Left hindlimb (tissue), 1 donor: ENCODE measurements around the gene GOLGA1.
"Not testable (repeated sequence)": the region's sequence is repeated elsewhere in the genome, so short reads cannot be mapped to it uniquely, and the experiment has no call there.

ENCODE experiments used
- DNase-seq: peaks from one replicate; pipeline ENCODE4 v3.0.0-alpha.2; 2018

GOLGA1 gene, protein sequence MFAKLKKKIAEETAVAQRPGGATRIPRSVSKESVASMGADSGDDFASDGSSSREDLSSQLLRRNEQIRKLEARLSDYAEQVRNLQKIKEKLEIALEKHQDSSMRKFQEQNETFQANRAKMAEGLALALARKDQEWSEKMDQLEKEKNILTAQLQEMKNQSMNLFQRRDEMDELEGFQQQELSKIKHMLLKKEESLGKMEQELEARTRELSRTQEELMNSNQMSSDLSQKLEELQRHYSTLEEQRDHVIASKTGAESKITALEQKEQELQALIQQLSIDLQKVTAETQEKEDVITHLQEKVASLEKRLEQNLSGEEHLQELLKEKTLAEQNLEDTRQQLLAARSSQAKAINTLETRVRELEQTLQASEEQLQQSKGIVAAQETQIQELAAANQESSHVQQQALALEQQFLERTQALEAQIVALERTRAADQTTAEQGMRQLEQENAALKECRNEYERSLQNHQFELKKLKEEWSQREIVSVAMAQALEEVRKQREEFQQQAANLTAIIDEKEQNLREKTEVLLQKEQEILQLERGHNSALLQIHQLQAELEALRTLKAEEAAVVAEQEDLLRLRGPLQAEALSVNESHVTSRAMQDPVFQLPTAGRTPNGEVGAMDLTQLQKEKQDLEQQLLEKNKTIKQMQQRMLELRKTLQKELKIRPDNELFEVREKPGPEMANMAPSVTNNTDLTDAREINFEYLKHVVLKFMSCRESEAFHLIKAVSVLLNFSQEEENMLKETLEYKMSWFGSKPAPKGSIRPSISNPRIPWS

DNA sequence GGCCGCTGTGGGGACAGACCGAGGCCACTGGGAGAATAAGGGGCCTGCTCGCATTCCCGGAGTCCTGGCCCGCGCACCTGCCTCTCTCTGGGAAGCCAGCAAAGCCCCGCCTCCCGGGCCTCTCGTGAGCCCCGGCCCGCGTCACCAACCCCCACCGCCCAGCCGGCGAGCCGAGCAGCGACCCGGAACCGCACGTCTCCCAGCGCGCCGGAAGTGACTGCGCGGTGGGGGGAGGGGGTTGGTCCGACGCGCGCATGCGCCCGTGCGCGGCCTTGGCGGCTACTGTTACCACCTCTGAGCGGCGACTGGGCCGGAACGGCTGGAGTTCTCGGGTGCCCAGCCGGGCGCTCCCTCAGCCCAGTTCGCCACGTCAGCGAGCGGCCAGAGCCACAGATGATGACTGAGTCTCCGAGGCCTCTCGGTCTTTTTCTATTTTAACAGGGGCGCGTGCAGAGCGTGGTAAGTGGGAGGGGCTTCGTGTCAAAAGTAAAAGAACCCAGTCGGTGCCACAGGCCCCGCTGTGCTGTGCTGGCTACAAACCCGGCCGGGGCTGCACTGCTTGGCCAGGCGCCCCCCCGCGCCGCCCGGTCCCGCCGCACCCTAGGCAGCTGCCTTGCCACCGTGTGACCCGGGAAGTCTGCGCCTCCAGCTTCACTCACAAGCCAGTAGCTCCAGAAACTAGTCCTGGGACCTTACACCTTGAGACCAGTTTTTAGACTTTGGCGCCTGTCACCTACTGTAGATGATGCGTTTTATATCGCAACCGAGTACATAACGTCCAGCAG is at the start of gene GOLGA1:
GOLGA1 (minus strand) TSS at position 190 of the 785 bp plus-strand sequence. CDS start 2,372 bp downstream, outside the sequence.
- peak; percentile 98 for DNase-seq

DNA sequence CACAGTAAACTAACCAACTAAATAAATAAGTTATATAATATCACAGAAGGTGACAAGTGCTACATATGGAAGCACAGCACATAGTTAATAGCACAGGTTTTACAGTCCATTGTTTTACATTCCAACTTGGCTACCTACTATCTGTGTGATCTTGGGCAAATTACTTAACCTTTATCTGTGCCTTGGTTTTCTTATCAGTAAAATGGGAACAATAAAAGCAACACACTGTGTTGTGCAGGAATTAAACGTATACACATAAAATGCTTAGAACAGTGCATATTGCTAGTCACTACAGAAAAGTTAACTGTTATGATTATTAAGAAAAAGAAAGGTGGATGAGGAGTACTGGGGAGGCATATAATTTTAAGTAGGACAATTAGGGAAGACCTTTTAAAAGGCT is 42.8 kb upstream of the GOLGA1 start:
- no peak for DNase-seq

GRCh38 chr9:124980431-124980830 is 39.5 kb upstream of the GOLGA1 start:
- DNase-seq = no peak

DNA sequence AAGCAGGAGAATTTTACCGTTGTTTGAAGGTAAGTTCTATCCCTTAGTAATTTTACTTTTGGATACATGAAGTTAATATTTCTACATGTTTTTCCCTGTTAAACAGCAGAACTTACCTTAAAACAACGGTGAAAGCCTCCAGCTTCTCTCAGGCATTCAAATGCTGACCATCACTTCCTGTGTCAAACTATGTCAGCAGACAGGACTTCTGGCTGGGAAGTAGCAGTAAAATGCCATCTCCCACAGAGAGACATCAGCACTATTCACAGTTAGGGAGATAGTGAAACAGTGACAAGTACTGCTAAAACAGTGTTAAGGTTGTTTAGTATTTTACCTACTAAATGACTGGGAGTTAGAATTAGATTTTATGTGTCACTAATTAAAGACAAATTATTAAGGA is 34.2 kb upstream of the GOLGA1 start:
- no peak for DNase-seq

DNA sequence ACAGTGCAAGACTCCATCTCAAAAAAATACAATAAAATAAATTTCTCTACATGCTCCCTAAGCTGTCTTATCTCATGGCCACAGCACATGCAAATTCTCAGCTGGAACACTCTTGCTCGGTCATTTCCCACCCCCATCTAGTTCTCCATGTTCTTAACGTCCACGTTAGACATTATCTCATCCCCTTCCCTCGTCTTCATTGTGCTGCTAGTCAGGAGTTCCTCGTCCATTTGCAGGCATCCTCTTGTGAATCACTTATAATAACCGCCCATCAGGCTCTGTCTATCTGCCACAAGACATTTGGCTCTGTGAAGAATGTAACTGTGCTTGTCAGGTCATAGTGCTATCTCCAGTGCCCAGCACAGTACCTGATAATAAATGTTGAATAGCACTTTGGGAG is 32.9 kb upstream of the GOLGA1 start:
- DNase-seq = no peak

- DNase-seq = no peak
Measured at GRCh38 chr9:124972241-124972770, 31.4 kb upstream of the GOLGA1 start.

DNA sequence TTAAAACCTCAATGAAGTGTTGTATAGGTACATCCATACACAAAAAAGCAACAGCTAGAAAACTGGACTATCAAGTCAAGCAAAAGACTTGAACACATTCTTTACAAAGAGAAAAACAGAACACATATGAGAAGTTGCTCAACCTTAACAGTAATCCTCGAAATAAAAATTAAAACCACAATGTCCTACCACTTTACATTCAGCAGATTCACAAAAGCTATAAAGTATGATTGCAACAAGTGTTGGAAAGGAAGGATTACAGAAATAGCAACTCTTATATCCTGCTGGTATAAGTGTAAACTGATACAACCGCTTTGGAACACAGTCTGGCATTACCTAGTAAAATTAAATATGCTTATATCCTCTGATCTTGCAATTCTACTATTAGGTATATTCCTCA is 28.5 kb upstream of the GOLGA1 start:
- DNase-seq = no peak

DNA sequence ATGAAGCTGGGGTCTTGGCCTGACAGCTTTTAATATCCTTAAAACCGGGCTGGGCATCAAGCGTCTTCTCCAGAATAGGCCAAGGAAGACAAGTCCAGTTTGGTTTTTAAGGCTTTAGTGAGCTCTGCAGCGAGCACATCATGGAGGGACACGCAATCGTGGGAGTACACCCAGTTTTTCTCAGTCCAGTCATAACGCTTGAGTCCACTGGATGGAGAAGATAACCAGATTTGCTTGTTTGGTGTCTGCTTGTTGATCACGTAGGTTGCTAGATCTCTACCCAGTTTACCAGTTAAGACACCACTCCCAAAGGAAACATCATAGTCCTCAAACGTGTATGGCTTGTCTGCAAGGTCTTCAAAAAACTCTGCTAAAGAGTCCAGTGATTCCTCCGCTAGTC is 27.4 kb upstream of the GOLGA1 start:
- no peak for DNase-seq

DNA sequence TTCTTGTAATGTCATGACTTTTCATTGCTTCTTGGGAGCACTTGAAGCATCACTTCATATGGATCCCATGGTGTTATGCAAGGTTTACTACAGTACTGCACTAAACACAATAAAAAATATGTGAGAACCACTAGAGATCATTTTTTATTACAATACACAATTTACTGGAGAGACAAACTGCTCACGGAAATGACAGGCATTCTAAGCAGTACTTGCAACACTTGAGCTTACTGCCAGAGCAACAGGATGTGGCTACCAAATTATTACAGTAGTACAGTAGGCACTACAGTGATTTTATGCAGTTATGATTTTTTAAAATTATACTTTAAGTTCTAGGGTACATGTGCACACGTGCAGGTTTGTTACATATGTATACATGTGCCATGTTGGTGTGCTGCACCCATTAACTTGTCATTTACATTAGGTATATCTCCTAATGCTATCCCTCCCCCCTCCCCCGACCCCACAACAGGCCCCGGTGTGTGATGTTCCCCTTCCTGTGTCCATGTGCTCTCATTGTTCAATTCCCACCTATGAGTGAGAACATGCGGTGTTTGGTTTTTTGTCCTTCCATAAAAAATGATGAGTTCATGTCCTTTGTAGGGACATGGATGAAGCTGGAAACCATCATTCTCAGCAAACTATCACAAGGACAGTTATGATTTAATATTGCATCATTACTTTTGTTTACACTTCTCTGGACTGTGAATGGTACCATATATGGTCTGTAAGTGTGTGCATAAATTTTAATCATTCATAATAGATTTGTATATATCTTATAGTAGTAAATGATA is 25.1 kb upstream of the GOLGA1 start:
- DNase-seq = not testable (repeated sequence)

DNA sequence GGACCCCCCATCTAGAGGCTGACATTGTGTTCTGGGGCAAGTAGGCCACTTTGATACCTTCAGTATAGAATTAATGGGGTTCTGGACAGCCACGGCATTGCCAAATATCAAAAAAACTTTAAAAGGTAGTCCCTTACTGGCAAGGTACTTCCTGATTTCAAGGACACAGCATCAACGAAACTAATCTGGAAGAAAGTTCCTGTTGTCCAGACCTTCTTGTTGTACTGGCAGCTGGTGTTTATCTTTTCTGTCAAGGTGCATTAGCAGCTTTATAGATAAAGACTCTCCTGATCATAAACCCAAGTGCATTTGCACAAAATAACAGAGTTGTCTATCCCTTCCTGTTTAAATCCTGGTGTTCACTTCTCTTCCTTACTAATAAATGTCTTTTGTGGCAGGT is 23.7 kb upstream of the GOLGA1 start:
- no peak for DNase-seq

DNA sequence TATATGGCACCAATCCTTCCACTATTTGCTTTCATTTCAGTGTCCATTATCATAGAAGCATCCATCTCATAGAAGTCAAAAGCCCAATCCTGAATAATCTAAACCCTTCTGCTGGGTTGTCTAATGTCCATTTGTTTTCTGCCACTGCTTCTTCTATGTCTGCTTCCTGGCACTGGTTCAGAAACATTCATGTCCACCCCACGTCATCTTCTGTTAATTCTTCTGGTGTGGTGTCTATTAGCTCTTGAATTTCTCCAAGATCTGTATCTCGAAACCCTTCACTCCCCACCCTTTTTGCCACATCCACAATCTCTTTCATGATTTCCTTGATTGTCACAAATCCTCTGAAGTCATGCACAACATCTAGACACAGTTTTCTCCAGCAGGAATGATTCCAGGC is 23.2 kb upstream of the GOLGA1 start:
- no peak for DNase-seq

- no peak for DNase-seq
Measured at GRCh38 chr9:124960409-124960752, 19.5 kb upstream of the GOLGA1 start.

DNA sequence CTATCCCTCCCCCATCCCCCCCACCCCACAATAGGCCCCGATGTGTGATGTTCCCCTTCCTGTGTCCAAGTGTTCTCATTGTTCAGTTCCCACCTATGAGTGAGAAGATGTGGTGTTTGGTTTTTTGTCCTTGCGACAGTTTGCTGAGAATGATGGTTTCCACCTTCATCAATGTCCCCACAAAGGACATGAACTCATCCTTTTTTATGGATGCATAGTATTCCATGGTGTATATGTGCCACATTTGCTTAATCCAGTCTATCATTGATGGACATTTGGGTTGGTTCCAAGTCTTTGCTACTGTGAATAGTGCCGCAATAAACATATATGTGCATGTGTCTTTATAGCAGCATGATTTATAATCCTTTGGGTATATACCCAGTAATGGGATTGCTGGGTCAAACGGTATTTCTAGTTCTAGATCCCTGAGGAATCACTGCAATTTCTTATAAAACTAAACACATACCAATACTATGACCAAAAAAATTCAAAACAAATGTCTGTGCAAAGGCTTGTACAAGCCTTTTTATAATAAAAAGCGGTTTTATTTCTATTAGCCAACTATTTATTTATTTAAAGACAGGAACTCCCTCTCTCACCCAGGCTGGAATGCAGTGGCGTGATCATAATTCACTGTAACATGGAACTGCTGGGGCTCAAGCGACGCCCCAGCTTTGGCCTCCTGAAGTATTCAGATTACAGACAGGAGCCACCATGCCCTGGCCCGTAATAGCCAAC is 19.0 kb upstream of the GOLGA1 start:
- not testable (repeated sequence) for DNase-seq

DNA sequence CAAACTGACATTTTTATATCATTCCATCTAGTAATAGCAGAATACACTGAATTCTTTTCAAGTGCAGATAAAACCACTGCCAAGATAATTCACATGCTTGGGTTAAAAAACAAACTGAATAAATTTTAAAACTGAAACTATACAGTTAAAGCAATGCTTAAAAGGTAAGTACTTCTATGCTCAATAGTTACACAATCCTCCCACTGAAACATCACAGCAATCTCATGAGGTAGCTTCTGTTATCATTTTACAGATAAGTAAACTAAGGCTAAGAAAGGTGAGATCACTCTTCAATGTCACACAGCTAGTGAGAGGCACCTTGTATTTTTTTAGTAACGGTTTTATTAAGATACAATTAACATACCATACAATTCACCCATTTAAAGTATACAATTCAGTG is 13.4 kb upstream of the GOLGA1 start:
- no peak for DNase-seq

DNA sequence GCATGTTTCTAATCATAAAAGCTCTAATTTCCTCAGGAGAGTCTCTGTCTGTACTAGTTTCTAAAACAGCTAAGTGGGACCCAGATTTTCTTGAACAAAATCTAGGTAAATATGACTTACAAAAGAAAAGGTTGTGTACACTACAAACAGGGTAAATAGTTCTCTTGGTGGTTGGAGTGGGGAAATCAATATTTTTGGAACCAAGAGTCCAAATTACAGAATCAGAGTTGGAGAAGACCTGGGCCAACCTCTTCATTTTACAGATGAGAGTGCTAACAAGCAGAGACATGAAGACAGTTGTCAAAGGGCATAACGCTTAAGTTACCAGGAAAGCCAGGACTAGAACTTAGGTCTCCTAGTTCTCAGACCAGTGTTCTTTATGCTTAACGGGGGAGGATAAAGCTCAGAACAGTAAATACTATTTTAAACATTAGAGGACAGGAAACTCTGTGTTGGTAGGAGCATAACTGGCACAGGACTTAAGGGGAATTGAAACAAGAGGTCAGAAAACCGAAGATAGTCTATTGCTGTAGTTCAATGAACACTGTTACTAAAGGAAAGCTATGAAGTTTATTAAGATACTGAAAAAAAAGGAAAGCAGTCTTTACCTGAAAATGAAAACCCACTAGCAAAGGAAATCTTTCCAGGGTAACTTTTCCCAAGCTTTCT is 9.3 kb upstream of the GOLGA1 start:
- DNase-seq = no peak

- no peak for DNase-seq
Measured at GRCh38 chr9:124949387-124949786, 8.5 kb upstream of the GOLGA1 start.

DNA sequence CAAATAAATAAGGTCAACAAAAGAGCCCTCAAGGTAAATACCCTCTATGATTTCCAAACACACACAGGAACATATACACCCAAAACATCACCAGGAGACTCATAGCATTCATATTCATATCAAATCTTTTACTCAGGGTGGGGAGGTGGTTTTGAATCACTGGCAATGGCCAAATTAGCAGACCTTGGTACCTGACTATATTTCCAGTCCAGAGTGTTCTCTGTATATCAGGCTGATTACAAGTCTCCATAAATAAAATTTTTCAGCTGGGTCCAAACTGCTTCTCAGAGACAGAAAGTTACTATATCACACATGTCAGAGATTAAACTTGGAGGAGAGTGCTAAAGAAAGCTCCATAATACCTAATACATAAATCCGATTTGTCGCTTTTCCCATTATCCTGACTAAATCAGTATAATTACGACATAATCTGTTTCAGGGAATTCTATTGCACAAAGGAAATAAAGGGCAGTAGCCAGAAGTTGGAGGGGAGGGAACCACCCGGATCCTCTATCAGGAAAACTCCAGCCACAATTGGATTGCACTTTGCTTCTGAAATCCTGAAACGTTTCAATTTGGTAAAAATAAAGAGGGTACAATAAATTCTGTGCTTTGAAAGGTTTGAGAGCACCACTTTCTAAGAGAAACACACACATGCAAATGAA is 7.0 kb upstream of the GOLGA1 start:
- DNase-seq = no peak

GRCh38 chr9:124946167-124946566 is 5.3 kb upstream of the GOLGA1 start:
- no peak for DNase-seq

DNA sequence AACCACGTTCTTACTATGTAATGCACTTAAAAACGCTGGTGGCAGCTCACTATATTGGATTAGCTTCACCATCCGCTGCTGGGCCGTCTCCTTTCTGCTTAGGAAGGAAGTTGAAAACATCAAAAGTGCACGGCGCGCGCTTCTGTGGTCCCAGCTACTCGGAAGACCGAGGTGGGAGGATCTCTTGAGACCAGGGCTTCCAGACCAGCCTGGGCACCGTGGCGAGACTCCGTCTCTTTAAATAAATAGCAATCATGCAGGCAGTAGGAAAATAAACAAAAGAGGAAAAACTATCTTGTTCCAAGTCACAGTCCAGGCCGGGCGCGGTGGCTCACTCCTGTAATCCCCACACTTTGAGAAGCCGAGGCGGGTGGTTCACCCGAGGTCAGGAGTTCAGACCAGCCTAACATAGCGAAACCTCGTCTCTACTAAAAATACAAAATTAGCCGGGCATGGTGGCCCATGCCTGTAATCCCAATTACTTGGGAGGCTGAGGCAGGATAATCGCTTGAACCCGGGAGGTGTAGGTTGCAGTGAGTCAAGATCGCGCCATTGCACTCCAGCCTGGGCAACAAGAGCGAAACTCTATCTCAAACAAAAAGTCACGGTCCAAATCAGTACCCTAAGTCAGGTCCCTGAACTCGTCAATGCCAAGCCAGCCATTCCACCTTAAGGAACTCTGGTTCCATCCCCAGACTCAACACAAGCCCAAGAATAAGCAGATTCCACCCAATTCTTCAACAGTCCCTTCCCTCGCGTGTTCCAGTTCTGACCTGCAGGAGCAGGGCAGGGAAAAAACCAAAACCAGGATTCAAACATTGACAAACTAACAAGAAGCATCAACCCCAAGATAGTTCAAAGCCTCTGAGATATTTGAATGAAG is 1.0 kb upstream of the GOLGA1 start:
- peak; percentile 72 for DNase-seq

DNA sequence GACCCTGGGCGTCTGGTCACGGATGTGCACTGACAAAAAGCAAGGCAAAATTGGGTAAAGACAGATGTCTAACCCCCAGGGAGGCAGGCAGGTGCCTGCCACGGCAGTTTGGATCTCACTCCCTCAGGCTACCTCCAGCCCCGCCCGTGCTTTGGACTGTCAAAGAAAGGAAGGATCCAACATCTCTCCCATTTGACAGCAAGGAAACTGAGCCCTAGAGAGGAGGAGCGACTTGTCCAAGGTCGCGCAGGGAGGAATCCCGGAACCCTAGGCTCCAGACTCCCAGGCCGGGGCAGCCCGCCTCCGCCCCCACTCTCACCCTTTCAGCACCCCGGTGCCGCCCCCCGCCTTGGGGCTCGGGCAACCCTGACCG is 376 bp downstream of the GOLGA1 start:
- DNase-seq = no peak
